Stimulated activated CD8-positive, alpha-beta memory T cell treated with anti-CD3 and anti-CD28 coated beads, Interleukin-15, amount 100 ng/mL, for 24 hours (primary cell): ENCODE data around the gene PTPRM.
"Not testable (repeated sequence)": the region's sequence is repeated elsewhere in the genome, so short reads cannot be mapped to it uniquely, and the experiment has no call there.

ENCODE experiments used
- DNase-seq: peaks from one replicate; pipeline ENCODE4 v3.0.0-alpha.2; 2020; ENCODE audit warnings: low read depth

PTPRM gene

GRCh38 chr18:8052237-8052701 is 485.2 kb downstream of the PTPRM start:
- DNase-seq: no peak

DNA sequence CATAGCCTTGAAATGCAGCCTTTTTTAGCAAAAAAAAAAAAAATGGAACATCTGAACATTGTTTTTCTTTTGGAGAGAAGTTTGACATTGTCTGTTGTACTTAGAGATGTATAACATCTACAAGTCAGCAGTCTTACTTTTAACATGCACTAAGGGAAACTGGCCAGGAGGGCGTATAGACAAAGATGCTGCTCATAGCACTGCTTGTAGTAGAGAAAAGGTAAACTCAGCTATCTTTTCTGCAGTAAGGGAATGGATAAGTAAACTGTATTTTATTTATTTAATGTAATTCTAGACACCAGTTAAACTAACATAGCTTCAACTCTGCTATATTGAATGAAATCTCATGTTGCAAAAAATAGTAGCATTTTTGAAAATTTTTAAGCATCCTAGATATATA is 489.6 kb downstream of the PTPRM start:
- DNase-seq: no peak

DNA sequence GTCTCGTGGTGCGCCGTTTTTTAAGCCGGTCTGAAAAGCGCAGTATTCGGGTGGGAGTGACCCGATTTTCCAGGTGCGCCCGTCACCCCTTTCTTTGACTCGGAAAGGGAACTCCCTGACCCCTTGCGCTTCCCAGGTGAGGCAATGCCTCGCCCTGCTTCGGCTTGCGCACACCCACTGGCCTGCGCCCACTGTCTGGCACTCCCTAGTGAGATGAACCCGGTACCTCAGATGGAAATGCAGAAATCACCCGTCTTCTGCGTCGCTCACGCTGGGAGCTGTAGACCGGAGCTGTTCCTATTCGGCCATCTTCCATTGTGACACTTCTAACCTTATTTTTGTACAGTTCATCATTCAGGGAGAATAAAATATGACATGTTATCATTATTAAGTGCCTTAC is 496.0 kb downstream of the PTPRM start:
- DNase-seq: not testable (repeated sequence)

GRCh38 chr18:8063733-8064132 is 496.6 kb downstream of the PTPRM start:
- DNase-seq: no peak

- DNase-seq: no peak
Observed at GRCh38 chr18:8065284-8065683, 498.2 kb downstream of the PTPRM start.

DNA sequence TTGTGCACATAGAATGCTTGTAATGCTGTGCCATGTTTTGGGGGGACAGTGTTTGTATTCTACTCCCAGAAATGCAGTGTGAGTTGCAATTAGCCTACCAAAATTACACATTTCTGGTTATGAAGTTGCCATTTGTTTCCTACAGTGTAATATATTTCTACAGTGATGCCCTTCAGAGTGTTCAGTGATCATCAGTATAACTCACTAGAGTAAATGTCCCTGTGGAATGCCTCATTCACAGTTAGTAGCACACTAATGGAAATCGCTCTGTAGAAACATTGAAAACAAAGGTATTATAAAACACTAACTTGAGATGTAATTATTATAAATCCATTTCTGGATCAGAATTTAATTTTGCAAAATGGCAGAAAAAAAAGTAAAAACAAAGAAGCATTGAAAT is 498.7 kb downstream of the PTPRM start:
- no peak for DNase-seq

GRCh38 chr18:8069708-8070107 is 502.6 kb downstream of the PTPRM start:
- DNase-seq: no peak

GRCh38 chr18:8073167-8073566 is 506.1 kb downstream of the PTPRM start:
- no peak for DNase-seq

- no peak for DNase-seq
Observed at GRCh38 chr18:8080092-8080491, 513.0 kb downstream of the PTPRM start.

DNA sequence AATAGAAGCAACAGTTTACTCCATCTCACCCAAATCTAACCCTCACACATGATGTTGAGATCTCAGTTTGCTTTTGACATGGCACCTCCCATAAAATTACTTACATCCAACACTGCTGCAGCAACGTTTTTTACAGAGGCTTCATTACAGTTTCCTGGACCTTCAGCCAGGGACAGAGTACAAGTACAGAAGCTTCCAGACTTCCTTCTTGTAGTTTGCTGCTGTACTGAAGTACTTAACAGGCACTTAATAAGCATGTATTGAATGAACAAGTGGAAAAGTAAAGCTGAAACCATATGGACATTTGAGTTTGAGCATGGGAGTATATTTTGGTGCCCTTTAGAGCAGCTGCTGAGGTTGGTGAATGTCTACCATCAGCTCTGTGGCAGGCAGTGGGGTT is 514.2 kb downstream of the PTPRM start:
- DNase-seq: no peak

GRCh38 chr18:8081872-8082553 is 514.9 kb downstream of the PTPRM start:
- DNase-seq: no peak

- no peak for DNase-seq
Observed at GRCh38 chr18:8084160-8084559, 517.0 kb downstream of the PTPRM start.

DNA sequence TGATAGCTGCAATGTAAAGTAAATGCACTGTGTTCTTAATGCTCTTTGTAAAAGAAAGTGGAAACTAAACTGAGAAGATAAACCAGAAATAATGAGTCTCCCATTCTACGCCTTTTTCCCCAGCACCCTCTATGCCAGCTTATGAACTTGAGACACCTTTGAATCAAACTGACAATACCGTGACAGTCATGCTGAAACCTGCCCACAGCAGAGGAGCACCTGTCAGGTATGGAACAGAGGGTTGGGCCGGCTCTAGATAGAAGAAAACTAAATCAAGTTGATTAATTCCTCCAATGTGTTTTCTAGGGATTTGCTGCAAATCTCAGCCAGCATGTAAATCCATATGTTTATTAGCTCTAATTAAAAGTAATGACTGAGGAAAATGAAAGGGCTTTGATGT is 521.5 kb downstream of the PTPRM start:
- no peak for DNase-seq

DNA sequence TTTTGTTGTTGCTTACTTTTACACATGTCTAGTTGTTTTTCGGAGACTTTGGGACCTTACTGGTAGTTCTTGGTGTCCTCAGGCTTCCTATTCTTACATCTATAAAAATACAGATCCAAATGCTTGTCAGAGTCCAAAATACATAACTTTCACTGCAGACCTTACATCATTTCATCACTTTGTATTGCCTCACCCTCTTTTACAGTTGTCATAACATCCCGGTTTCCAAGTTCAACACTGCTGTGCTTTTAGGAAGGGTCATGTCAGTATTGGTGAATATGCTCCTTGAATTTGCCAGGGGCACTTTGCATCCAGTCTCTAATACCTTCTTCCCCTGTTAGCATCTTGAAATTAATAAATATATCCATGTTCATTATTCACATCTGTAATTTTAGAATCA is 523.9 kb downstream of the PTPRM start:
- DNase-seq: no peak

GRCh38 chr18:8095947-8096570 is 528.9 kb downstream of the PTPRM start:
- no peak for DNase-seq

DNA sequence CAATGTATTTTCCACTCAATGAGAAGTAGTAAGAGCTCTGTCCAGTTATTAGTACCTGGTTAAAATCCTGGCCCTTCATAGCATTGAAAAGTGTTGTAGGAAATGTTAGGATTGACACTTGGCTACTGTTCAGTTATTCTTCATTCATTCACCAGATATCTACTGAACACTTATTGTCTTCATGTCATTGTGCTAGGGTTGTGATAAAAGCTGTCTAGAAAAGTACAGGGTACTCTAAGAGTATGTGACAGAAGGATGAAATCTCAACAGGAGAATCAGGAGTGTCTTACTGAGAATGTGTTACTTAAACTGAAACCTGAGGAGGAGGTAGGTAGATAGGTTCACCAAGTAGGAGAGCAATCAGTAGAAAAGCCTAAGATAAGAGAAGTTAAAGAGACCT is 530.3 kb downstream of the PTPRM start:
- no peak for DNase-seq

DNA sequence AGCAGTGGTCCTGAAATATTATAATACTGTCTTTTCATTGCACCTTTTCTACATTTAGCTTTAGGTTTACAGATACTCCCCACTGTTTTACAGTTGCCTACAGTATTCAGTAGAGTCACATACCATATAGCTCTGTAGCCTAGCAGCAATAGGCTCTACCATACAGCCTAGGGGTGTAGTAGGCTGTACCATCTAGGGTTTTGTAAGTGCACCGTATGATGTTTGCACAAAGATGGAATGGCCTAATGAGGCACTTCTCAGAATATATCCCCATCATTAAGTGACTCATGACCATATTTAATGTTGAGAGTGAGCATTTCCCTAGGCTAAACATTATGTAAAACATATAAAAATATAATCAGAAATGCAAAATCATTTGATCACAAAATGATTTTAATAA is 530.8 kb downstream of the PTPRM start:
- no peak for DNase-seq

- DNase-seq: no peak
Observed at GRCh38 chr18:8106603-8107002, 539.5 kb downstream of the PTPRM start.

GRCh38 chr18:8107426-8107825 is 540.3 kb downstream of the PTPRM start:
- no peak for DNase-seq

DNA sequence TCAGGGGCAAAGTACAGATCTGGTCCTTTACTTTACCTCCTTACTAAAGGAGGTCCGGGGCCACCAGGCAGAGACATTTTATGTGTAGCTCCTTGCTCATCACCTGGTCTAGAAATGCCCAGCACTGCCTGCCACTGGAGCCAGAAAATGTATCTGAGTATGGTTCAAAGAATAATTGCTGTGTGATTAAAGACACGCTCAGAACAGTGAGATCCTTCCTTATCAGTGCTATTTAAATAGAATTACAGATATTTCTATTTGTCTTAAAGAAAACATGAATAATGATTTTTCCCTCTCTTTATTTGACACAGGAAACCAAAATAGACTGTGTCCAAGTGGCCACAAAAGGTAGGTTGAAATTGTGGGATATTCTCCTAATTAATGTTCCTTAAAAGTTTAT is 547.4 kb downstream of the PTPRM start:
- DNase-seq: no peak

DNA sequence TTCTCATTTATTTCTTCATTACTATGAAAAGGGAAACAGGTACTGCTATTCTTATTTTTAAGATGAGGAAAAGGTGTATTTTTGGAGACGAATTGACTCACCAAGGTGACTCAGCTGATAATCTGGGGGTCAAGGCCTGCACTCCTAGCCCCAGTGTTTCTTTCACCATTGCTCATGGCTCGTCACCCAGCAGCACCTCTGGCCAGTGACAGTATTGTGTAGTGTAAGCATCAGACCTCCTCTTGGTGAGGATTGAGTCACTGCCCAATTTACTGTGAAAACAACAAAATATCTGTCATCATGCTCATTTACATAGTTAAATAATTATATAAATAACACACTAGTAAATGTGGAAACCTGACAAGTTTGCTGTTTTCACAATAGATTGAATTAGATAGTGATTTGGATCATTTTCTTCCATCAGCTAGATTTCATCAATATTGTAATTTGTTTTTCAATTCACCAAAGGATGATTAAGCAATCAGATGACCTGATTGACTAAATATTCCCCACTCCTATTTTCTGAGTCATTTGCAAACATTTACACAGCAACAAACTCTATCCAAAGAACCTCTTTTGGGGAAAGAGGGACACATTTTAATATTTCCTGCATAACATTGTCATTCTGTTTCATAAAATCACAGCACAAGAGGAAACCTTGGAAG is 549.4 kb downstream of the PTPRM start:
- no peak for DNase-seq

DNA sequence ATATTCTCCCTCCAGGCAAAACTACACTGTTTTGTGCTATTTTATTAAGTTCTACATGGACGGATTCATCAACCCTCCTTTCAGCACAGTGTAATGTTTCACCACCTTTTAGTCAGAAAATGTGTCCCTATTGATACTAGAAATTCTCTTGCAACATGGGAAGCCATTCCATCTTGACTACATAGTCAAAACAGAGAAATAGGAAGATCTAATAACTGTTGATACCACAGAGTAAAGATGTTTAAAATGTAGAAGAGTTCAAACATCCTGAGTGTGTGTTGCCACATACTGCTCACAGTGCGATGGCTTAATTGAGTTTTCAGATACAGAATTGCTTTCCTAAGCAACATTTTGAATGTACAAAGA is 549.9 kb downstream of the PTPRM start:
- no peak for DNase-seq

DNA sequence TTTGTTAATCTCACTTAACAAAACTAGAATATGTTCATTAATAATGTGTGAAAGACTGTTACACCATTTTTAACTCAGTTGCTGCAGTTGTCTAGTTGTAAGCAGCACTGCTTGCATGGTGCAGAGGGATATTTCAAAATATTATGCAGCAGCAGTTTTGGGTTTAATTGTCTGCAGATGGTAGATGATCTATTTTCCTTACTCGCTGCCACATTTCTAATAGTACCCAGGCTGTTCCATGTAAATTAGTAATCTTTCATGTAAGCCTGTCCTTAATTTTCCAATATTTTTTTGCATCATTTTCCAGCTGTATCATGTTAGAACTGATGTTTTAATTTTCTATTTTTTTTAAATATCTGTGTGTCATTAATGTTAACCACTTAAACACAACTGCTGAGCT is 554.0 kb downstream of the PTPRM start:
- no peak for DNase-seq
